Brain microvascular endothelial cell (primary cell): ENCODE data around the gene TANK.
"Not testable (repeated sequence)": the region's sequence is repeated elsewhere in the genome, so short reads cannot be mapped to it uniquely, and the experiment has no call there.

Experiments used
- DNase-seq: peaks from one replicate; pipeline ENCODE4 v3.0.0-alpha.2; 2020
- H3K27ac ChIP-seq: fragments of 250-450 bp; sonication (Bioruptor Pico); 2 replicates; pipeline ENCODE4 v1.5.1; 2020; ENCODE audit warnings: mild to moderate bottlenecking, moderate library complexity
- H3K27me3 ChIP-seq: fragments of 250-450 bp; sonication (Bioruptor Pico); replicated peaks from 2 replicates; pipeline ENCODE4 v1.5.1; 2020; ENCODE audit warnings: mild to moderate bottlenecking
- H3K36me3 ChIP-seq: fragments of 250-450 bp; sonication (Bioruptor Pico); replicated peaks from 2 replicates; pipeline ENCODE4 v1.5.1; 2020; ENCODE audit warnings: mild to moderate bottlenecking
- H3K4me3 ChIP-seq: 2 replicates; pipeline ENCODE4 v1.5.1; 2011; ENCODE audit warnings: low read depth, mild to moderate bottlenecking, control low read depth, low read length, moderate library complexity
- CTCF ChIP-seq: IDR thresholded peaks from 2 replicates; pipeline ENCODE4 v1.5.1; 2011; ENCODE audit warnings: low read depth, mild to moderate bottlenecking, moderate library complexity, low read length, control low read depth, inconsistent platforms; ENCODE audit errors: missing control alignments
- in situ Hi-C: cut with HindIII; loops from 2 replicates; pipeline ENCODE4 v1.10.0; 2017; ENCODE audit warnings: low sequenced_read_pairs, low pct_ligation_motif_present

The TANK gene

GRCh38 chr2:161265874-161266273 is 105.6 kb downstream of the TANK start:
- no peaks in the 10 kb centered on the region for H3K36me3 ChIP-seq
- H3K27ac ChIP-seq, result no peak overlapping the region
- no peak for TF ChIP-seq CTCF
- no peaks in the 10 kb centered on the region for H3K27me3 ChIP-seq
- no peak for DNase-seq
- in situ Hi-C loops, result no loop called here
- H3K4me3 ChIP-seq, result no peak overlapping the region

- TF ChIP-seq CTCF, result no peak
- Histone ChIP-seq H3K27ac (no peak overlapping the region), H3K36me3 (no peaks in the 10 kb centered on the region), H3K27me3 (no peaks in the 10 kb centered on the region), H3K4me3 (no peak overlapping the region)
- DNase-seq, result no peak
- in situ Hi-C loops, result no loop called here
Measured at GRCh38 chr2:161269111-161269510, 108.9 kb downstream of the TANK start.

- in situ Hi-C loops, result no loop called here
- no peak overlapping the region for H3K27ac ChIP-seq
- no peaks in the 10 kb centered on the region for H3K36me3 ChIP-seq
- peak; percentile 43 for TF ChIP-seq CTCF
- peak; percentile 61 for DNase-seq
- no peak overlapping the region for H3K4me3 ChIP-seq
- no peaks in the 10 kb centered on the region for H3K27me3 ChIP-seq
Measured at GRCh38 chr2:161273038-161273760, 113.0 kb downstream of the TANK start.

GRCh38 chr2:161278564-161279229 is 118.5 kb downstream of the TANK start:
- H3K27ac ChIP-seq, H3K4me3 ChIP-seq, H3K27me3 ChIP-seq, in situ Hi-C loops, DNase-seq, H3K36me3 ChIP-seq: not testable (repeated sequence)

- H3K27me3 ChIP-seq, H3K4me3 ChIP-seq, DNase-seq, H3K27ac ChIP-seq, in situ Hi-C loops, H3K36me3 ChIP-seq: not testable (repeated sequence)
Measured at GRCh38 chr2:161279230-161279815, 119.1 kb downstream of the TANK start.

- H3K36me3 ChIP-seq, in situ Hi-C loops, H3K4me3 ChIP-seq, H3K27me3 ChIP-seq, H3K27ac ChIP-seq: not testable (repeated sequence)
- TF ChIP-seq CTCF, result peak; percentile 25
- peak; percentile 7 for DNase-seq
Measured at GRCh38 chr2:161280906-161281323, 120.7 kb downstream of the TANK start.

GRCh38 chr2:161281615-161282310 is 121.5 kb downstream of the TANK start:
- DNase-seq, H3K27me3 ChIP-seq, H3K27ac ChIP-seq, H3K36me3 ChIP-seq, in situ Hi-C loops, H3K4me3 ChIP-seq: not testable (repeated sequence)

- DNase-seq, H3K27ac ChIP-seq, H3K36me3 ChIP-seq, H3K27me3 ChIP-seq, H3K4me3 ChIP-seq, in situ Hi-C loops: not testable (repeated sequence)
Measured at GRCh38 chr2:161282311-161282644, 122.0 kb downstream of the TANK start.
